Hepatocyte (in vitro differentiated cells): Measurements from ENCODE around the gene DOCK2.

Source experiments
- EZH2 ChIP-seq: fragments of 200-600 bp; sonication (generic); IDR thresholded peaks from 2 replicates; pipeline ENCODE4 v1.6.1; 2016; ENCODE audit warnings: antibody characterized with exemption, mild to moderate bottlenecking, borderline replicate concordance
- EZH2phosphoT487 ChIP-seq: fragments of 200-600 bp; sonication (generic); IDR thresholded peaks from one replicate; pipeline ENCODE4 v1.6.1; 2018; ENCODE audit warnings: antibody characterized with exemption, mild to moderate bottlenecking, low read depth, moderate library complexity; ENCODE audit not compliant: unreplicated experiment, severe bottlenecking
- TF ChIP-seq, protein P1 (sequence below): fragments of 200-600 bp; sonication (generic); IDR thresholded peaks from 2 replicates; pipeline ENCODE4 v1.5.1; 2016; ENCODE audit warnings: antibody characterized with exemption, mild to moderate bottlenecking; ENCODE audit not compliant: poor library complexity

DNA sequence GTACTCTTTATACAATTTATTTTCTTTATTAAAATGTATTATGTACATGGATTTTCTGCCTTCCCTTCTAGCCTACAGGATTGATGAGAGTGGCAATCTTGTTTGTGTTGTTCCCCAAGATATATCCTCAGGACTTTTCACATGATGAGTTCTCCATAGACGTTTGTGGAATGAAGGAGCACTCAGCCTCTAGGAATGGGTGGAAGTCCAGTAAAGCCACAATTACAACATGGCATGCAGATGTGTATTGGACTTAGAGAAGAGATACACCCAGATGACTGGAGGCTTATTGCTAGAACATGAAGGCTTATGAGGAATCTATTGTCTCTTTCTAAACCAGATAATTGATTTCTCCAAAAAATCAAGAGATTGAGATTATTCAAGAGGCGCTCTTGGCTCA is 8.2 kb upstream of the DOCK2 start:
- TF ChIP-seq, protein P1, sequence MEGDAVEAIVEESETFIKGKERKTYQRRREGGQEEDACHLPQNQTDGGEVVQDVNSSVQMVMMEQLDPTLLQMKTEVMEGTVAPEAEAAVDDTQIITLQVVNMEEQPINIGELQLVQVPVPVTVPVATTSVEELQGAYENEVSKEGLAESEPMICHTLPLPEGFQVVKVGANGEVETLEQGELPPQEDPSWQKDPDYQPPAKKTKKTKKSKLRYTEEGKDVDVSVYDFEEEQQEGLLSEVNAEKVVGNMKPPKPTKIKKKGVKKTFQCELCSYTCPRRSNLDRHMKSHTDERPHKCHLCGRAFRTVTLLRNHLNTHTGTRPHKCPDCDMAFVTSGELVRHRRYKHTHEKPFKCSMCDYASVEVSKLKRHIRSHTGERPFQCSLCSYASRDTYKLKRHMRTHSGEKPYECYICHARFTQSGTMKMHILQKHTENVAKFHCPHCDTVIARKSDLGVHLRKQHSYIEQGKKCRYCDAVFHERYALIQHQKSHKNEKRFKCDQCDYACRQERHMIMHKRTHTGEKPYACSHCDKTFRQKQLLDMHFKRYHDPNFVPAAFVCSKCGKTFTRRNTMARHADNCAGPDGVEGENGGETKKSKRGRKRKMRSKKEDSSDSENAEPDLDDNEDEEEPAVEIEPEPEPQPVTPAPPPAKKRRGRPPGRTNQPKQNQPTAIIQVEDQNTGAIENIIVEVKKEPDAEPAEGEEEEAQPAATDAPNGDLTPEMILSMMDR, result no peak
- no peak for TF ChIP-seq EZH2phosphoT487
- no peak for TF ChIP-seq EZH2
